ENCODE data around the gene KIAA0232. TPM values are rescaled to one million over a fixed set of nuclear protein-coding genes. Genes with fewer than 3 reads are reported as not detected.

Gene KIAA0232, protein sequence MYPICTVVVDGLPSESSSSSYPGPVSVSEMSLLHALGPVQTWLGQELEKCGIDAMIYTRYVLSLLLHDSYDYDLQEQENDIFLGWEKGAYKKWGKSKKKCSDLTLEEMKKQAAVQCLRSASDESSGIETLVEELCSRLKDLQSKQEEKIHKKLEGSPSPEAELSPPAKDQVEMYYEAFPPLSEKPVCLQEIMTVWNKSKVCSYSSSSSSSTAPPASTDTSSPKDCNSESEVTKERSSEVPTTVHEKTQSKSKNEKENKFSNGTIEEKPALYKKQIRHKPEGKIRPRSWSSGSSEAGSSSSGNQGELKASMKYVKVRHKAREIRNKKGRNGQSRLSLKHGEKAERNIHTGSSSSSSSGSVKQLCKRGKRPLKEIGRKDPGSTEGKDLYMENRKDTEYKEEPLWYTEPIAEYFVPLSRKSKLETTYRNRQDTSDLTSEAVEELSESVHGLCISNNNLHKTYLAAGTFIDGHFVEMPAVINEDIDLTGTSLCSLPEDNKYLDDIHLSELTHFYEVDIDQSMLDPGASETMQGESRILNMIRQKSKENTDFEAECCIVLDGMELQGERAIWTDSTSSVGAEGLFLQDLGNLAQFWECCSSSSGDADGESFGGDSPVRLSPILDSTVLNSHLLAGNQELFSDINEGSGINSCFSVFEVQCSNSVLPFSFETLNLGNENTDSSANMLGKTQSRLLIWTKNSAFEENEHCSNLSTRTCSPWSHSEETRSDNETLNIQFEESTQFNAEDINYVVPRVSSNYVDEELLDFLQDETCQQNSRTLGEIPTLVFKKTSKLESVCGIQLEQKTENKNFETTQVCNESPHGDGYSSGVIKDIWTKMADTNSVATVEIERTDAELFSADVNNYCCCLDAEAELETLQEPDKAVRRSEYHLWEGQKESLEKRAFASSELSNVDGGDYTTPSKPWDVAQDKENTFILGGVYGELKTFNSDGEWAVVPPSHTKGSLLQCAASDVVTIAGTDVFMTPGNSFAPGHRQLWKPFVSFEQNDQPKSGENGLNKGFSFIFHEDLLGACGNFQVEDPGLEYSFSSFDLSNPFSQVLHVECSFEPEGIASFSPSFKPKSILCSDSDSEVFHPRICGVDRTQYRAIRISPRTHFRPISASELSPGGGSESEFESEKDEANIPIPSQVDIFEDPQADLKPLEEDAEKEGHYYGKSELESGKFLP (N-terminal part only)
- total RNA-seq (2021; fragmentation: NEBNext Ultra II Directional; extraction: Animal tissue kit (Norgen Biotek cat#: 25700)) (23.3 TPM in 2 replicates), polyA plus RNA-seq (2011; rRNA removed) (4.9 and 5.6 TPM in 2 replicates), polyA minus RNA-seq (2011; rRNA and poly(A)+ RNA removed) (33.9 and 51.7 TPM in 2 replicates)
- 7.7 TPM for polyA plus RNA-seq (2011; cell fraction: cytosol; rRNA removed)
- polyA plus RNA-seq (2011; cell fraction: nucleus; rRNA removed): 11.0 TPM
- polyA plus RNA-seq (2012, experiment 1 of 2): 7.9 to 13.1 TPM (median 9.8 TPM) in 4 replicates
- 0.59 TPM for polyA plus RNA-seq (2012, experiment 2 of 2)
- polyA plus RNA-seq (2013, experiment 1 of 2): 10.3 TPM
- polyA plus RNA-seq (2013, experiment 2 of 2): 9.6 TPM
- polyA minus RNA-seq (2011; cell fraction: cytosol; rRNA and poly(A)+ RNA removed): 16.7 TPM
- 42.8 TPM for polyA minus RNA-seq (2011; cell fraction: nucleus; rRNA and poly(A)+ RNA removed)
- long read RNA-seq, experiment 1, partial matches to known transcripts: 15 of 22 reads
- long read RNA-seq, experiment 1, other reads (novel, unspliced or antisense): 7 of 22 reads
- long read RNA-seq, experiment 2, partial matches to known transcripts: 4 of 4 reads
- long read RNA-seq, experiment 2, other reads (novel, unspliced or antisense): 0 of 4 reads

GRCh38 chr4:6782147-6782845 is at the start of gene KIAA0232:
Gene KIAA0232, plus strand, starts transcription at chr4:6782727. Its CDS starts 41,727 bp downstream, at chr4:6824454.
- no peak within 1 kb of the TSS for H2AK5ac ChIP-seq (ENCODE audit: low read depth, low read length)
- peak within 1 kb of the TSS; percentile 5 for H3K14ac ChIP-seq (ENCODE audit: insufficient read length)
- H3K56ac ChIP-seq (replicated peaks; ENCODE audit: insufficient read length, low read depth, low read length): peak within 1 kb of the TSS; percentile 67
- peaks cover 0 to 9% (median 0%) of the 10 kb centered on the region in 4 experiments; a peak in 2 of 7 replicates for H3K27me3 ChIP-seq (replicated peaks in 1 of 4; ENCODE audit: control insufficient read depth in 3 of 4, extremely low read depth in 1 of 4, insufficient read depth in 3 of 4, low read length in 3 of 4)
- 1% methylated on average over 41 of the region's 100 CpGs; no CpG with 5 or more reads in 1 of the 2 experiments for WGBS, 2 experiments (ENCODE audit: extremely low coverage in 1 of 2, insufficient coverage in 1 of 2, insufficient read length in 1 of 2, insufficient replicate concordance in 2 of 2, low coverage in 1 of 2, low lambda C conversion rate in 2 of 2, missing lambda C conversion rate in 1 of 2)
- peak within 1 kb of the TSS; percentile 84 for H3K27ac ChIP-seq (ENCODE audit: low read depth, low read length)
- no peak within 1 kb of the TSS for H2BK15ac ChIP-seq (ENCODE audit: low read length)
- no peaks in the 10 kb centered on the region for H3K79me1 ChIP-seq (ENCODE audit: low read depth, low read length)
- H3K18ac ChIP-seq (ENCODE audit: extremely low read depth, low read length): peak within 1 kb of the TSS; percentile 81
- H3K4ac ChIP-seq (replicated peaks; ENCODE audit: insufficient read length, low read depth, low read length): peak within 1 kb of the TSS; percentile 74
- H3K36me3 ChIP-seq (ENCODE audit: control insufficient read depth in 2 of 4, insufficient read depth in 4 of 4, low read length in 3 of 4): no peaks in the 10 kb centered on the region
- H3K9me3 ChIP-seq (ENCODE audit: insufficient read depth in 2 of 2, low read depth in 1 of 2, low read length in 1 of 2): no peaks in the 10 kb centered on the region
- H2BK120ac ChIP-seq (replicated peaks; ENCODE audit: low read depth, low read length): no peak within 1 kb of the TSS
- H3K23me2 ChIP-seq (ENCODE audit: low read depth, low read length): peaks cover 4% of the 10 kb centered on the region; the same call in 1 of the 2 replicates
- peak within 1 kb of the TSS; percentile 59 for H4K91ac ChIP-seq (replicated peaks; ENCODE audit: insufficient read length, low read length)
- H2BK20ac ChIP-seq (ENCODE audit: low read length): no peak within 1 kb of the TSS
- H4K8ac ChIP-seq (ENCODE audit: extremely low read depth, insufficient read depth, low read length): peak within 1 kb of the TSS; percentile 88
- peaks cover 3 to 35% of the 10 kb centered on the region in 2 experiments; a peak in 3 of 4 replicates for H3K79me2 ChIP-seq (ENCODE audit: control insufficient read depth in 1 of 2, insufficient read depth in 2 of 2, low read length in 2 of 2)
- CTCF ChIA-PET (ENCODE audit: partially characterized antibody): interaction anchor here (0.6 to 4.9 kb wide), 4 partner anchors 19 to 91 kb away, joined by 3 to 38 read pairs (median 16); no protein-coding TSS in a partner anchor
- FAIRE-seq: no peak
- peak within 1 kb of the TSS; percentile 74 to 84 for H3K4me2 ChIP-seq (ENCODE audit: insufficient read depth in 1 of 2, low read depth in 2 of 2, low read length in 2 of 2)
- POLR2A ChIA-PET (ENCODE audit: partially characterized antibody): interaction anchor here (0.9 to 2.5 kb wide), 5 partner anchors 14 to 204 kb away, joined by 3 to 7 read pairs (median 3); no protein-coding TSS in a partner anchor
- H2AFZ ChIP-seq (ENCODE audit: low read length): no peak within 1 kb of the TSS
- peak within 1 kb of the TSS; percentile 73; the same call in 1 of the 2 replicates for H2BK5ac ChIP-seq (ENCODE audit: low read depth, low read length)
- H3K9ac ChIP-seq (replicated peaks in 1 of 4; ENCODE audit: extremely low read depth in 1 of 4, low read depth in 3 of 4, low read length in 3 of 4): peak within 1 kb of the TSS; percentile 67 to 94 (median 80)
- peaks cover 4 to 18% (median 12%) of the 10 kb centered on the region in 4 experiments; a peak in 6 of 7 replicates for H3K4me1 ChIP-seq (replicated peaks in 1 of 4; ENCODE audit: control insufficient read depth in 3 of 4, insufficient read depth in 4 of 4, low read length in 3 of 4)
- peak; percentile 62 to 91 for DNase-seq (ENCODE audit: low read depth in 1 of 2, low spot score in 2 of 2)
- no peak within 1 kb of the TSS for H3K23ac ChIP-seq (ENCODE audit: insufficient read length)
- peak within 1 kb of the TSS; percentile 71 to 98 (median 86) for H3K4me3 ChIP-seq (ENCODE audit: extremely low read depth in 1 of 4, insufficient read depth in 2 of 4, low read depth in 3 of 4, low read length in 4 of 4)
- peaks cover 17 to 19% of the 10 kb centered on the region in 2 experiments for H4K20me1 ChIP-seq (replicated peaks in 1 of 2; ENCODE audit: control insufficient read depth in 1 of 2, insufficient read depth in 2 of 2, low read length in 2 of 2)
- peak within 1 kb of the TSS; percentile 67 for H4K5ac ChIP-seq (ENCODE audit: insufficient read length, low read depth, low read length)
- H2BK12ac ChIP-seq (ENCODE audit: low read depth, low read length): peak within 1 kb of the TSS; percentile 40; the same call in 1 of the 2 replicates
- no peak for TF ChIP-seq RNF2 (IDR thresholded peaks at IDR 0.05; ENCODE audit: borderline replicate concordance, low read depth, low read length, missing control alignments, poor library complexity, severe bottlenecking)
- TF ChIP-seq EZH2 (IDR thresholded peaks at IDR 0.05; ENCODE audit: low read depth, low read length, severe bottlenecking): no peak

All from H1 (cell line).